ENCODE measurements around the gene RAB37. TPM values are rescaled to one million over a fixed set of nuclear protein-coding genes. Genes with fewer than 3 reads are reported as not detected.

Gene RAB37
- total RNA-seq, 1 donor: 0.36 TPM

- no peak overlapping the region for H2AFZ ChIP-seq (ENCODE audit: low read length)
- DNase-seq (ENCODE audit: insufficient read length, low spot score, missing footprints): peak; percentile 52
These were observed 3.5 kb upstream of the RAB37 start for GRCh38 chr17:74733365-74734122.

GRCh38 chr17:74734256-74734655 lies 2.8 kb upstream of the RAB37 start:
- peaks cover 54% of the 10 kb centered on the region for H3K27me3 ChIP-seq (ENCODE audit: insufficient read depth, low read length)
- TF ChIP-seq CTCF (IDR thresholded peaks at IDR 0.05; ENCODE audit: extremely low read depth, low read depth, low read length): no peak
- no peak overlapping the region for H3K4me3 ChIP-seq (ENCODE audit: insufficient read depth, low read length)
- H3K79me2 ChIP-seq (ENCODE audit: insufficient read depth, low read length): no peaks in the 10 kb centered on the region
- H3K36me3 ChIP-seq (ENCODE audit: insufficient read depth, low read length): no peaks in the 10 kb centered on the region
- no peaks in the 10 kb centered on the region for H3K9me3 ChIP-seq (ENCODE audit: low read depth, low read length)
- H2AFZ ChIP-seq (ENCODE audit: low read length): no peak overlapping the region
- H4K20me1 ChIP-seq (ENCODE audit: insufficient read depth, low read length): no peaks in the 10 kb centered on the region
- no peak overlapping the region for H3K4me2 ChIP-seq (ENCODE audit: insufficient read depth, low read length)
- no peak overlapping the region for H3K27ac ChIP-seq (ENCODE audit: low read depth, low read length)
- H3K4me1 ChIP-seq (ENCODE audit: insufficient read depth, low read length): no peaks in the 10 kb centered on the region
- DNase-seq (ENCODE audit: insufficient read length, low spot score, missing footprints): peak; percentile 76

More at GRCh38 chr17:74733365-74734122, 3.5 kb upstream of the RAB37 start:
- Histone ChIP-seq H4K20me1 (ENCODE audit: insufficient read depth, low read length) (no peaks in the 10 kb centered on the region), H3K27me3 (ENCODE audit: insufficient read depth, low read length) (peaks cover 46% of the 10 kb centered on the region), H3K4me1 (ENCODE audit: insufficient read depth, low read length) (no peaks in the 10 kb centered on the region), H3K4me2 (ENCODE audit: insufficient read depth, low read length) (no peak overlapping the region), H3K27ac (ENCODE audit: low read depth, low read length) (no peak overlapping the region), H3K79me2 (ENCODE audit: insufficient read depth, low read length) (no peaks in the 10 kb centered on the region), H3K9me3 (ENCODE audit: low read depth, low read length) (no peaks in the 10 kb centered on the region), H3K36me3 (ENCODE audit: insufficient read depth, low read length) (no peaks in the 10 kb centered on the region), H3K4me3 (ENCODE audit: insufficient read depth, low read length) (no peak overlapping the region)
- TF ChIP-seq CTCF (IDR thresholded peaks at IDR 0.05; ENCODE audit: extremely low read depth, low read depth, low read length): no peak

- no peaks in the 10 kb centered on the region for H3K4me1 ChIP-seq (ENCODE audit: insufficient read depth, low read length)
- no peaks in the 10 kb centered on the region for H3K9me3 ChIP-seq (ENCODE audit: low read depth, low read length)
- H4K20me1 ChIP-seq (ENCODE audit: insufficient read depth, low read length): no peaks in the 10 kb centered on the region
- H3K79me2 ChIP-seq (ENCODE audit: insufficient read depth, low read length): no peaks in the 10 kb centered on the region
- no peaks in the 10 kb centered on the region for H3K36me3 ChIP-seq (ENCODE audit: insufficient read depth, low read length)
- peak; percentile 29 for TF ChIP-seq CTCF (IDR thresholded peaks at IDR 0.05; ENCODE audit: extremely low read depth, low read depth, low read length)
- peaks cover 60% of the 10 kb centered on the region for H3K27me3 ChIP-seq (ENCODE audit: insufficient read depth, low read length)
- H3K27ac ChIP-seq (ENCODE audit: low read depth, low read length): no peak overlapping the region
- no peak overlapping the region for H3K4me3 ChIP-seq (ENCODE audit: insufficient read depth, low read length)
- no peak overlapping the region for H2AFZ ChIP-seq (ENCODE audit: low read length)
- H3K4me2 ChIP-seq (ENCODE audit: insufficient read depth, low read length): no peak overlapping the region
- peak; percentile 86 for DNase-seq (ENCODE audit: insufficient read length, low spot score, missing footprints)
These were observed 419 bp downstream of the RAB37 start for GRCh38 chr17:74737299-74738050.

All from osteoblast (primary cell).